ENCODE results near the gene PRDM16.

DNA sequence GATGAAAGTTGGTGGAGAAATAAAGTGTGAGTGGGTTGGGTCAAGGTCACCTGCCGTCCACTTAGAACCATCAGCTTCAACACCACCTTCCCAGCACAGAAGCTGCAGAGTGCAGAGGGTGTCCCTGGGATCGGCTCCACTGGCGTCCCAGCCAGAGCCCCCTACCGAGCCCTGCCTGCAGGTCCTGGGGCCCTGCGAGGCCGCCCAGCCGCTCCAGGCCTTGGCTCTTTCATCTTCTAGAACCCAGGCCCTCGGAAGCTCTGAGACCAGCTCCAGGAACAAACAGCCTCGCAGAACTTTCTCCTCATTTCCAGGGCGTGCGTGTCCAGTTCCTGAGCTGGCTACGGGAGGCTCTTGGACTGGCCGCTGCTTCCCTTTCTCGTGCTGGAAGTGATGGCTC lies 166.0 kb downstream of the PRDM16 start:
- TF ChIP-seq ZNF260 (CRISPR knock-in tag; IDR thresholded peaks at IDR 0.05; ENCODE audit: borderline replicate concordance, low read depth): no peak
- TF ChIP-seq NFE2L2 (IDR thresholded peaks at IDR 0.05; ENCODE audit: low read length): no peak
- no peak for TF ChIP-seq BORCS8-MEF2B (CRISPR knock-in tag; IDR thresholded peaks at IDR 0.05)
- no peak for TF ChIP-seq POLR2A (IDR thresholded peaks at IDR 0.05; ENCODE audit: insufficient read depth in 1 of 2, low read depth in 2 of 2, low read length in 2 of 2)
